Activated CD4-positive, alpha-beta memory T cell treated with anti-CD3 and anti-CD28 coated beads for 36 hours (primary cell): Measurements from ENCODE around the gene C12orf60. TPM values are rescaled to one million over a fixed set of nuclear protein-coding genes. Genes with fewer than 3 reads are reported as not detected.

ENCODE experiments used
- CTCF ChIA-PET: fragments of 350-600 bp; sonication (Branson Sonifier 250); formaldehyde crosslinking; loops from one replicate; lab custom pipeline; 2021; ENCODE audit warnings: antibody characterized with exemption, inconsistent platforms; lab: Charles Lee
- POLR2A ChIA-PET: fragments of 350-600 bp; sonication (Branson Sonifier 250); formaldehyde crosslinking; loops from one replicate; lab custom pipeline; 2021; ENCODE audit warnings: antibody characterized with exemption; lab: Charles Lee
- DNase-seq: peaks from one replicate; pipeline ENCODE4 v3.0.0-alpha.2; 2020
- H3K27ac Mint-ChIP-seq: one replicate; pipeline ENCODE4 v1.8.0; 2021; ENCODE audit warnings: mixed read lengths
- H3K27me3 Mint-ChIP-seq: one replicate; pipeline ENCODE4 v1.8.0; 2021; ENCODE audit warnings: mixed read lengths
- H3K36me3 Mint-ChIP-seq: one replicate; pipeline ENCODE4 v1.8.0; 2021; ENCODE audit warnings: mixed read lengths
- H3K4me1 Mint-ChIP-seq: one replicate; pipeline ENCODE4 v1.8.0; 2021; ENCODE audit warnings: low read depth, mixed read lengths
- H3K4me3 Mint-ChIP-seq: one replicate; pipeline ENCODE4 v1.8.0; 2021; ENCODE audit warnings: mild to moderate bottlenecking, mixed read lengths
- H3K9me3 Mint-ChIP-seq: one replicate; pipeline ENCODE4 v1.8.0; 2021; ENCODE audit warnings: mixed read lengths
- intact Hi-C: fragments of 100-400 bp; cut with micrococcal nuclease; formaldehyde crosslinking; loops from one replicate; pipeline ENCODE4 v1.15.1; 2023
- total RNA-seq, 2 experiments: library from RNA; stranded (reverse); gene quantifications; one replicate each; pipeline ENCODE4 v1.2.3, GENCODE V29; 2021

The C12orf60 gene
- total RNA-seq, 2 experiments from 2014 or later: 3.3 to 3.4 TPM

GRCh38 chr12:14779834-14780233 is 23.6 kb upstream of the C12orf60 start:
- Mint-ChIP-seq H3K4me3 (no peak overlapping the region), H3K4me1 (peaks cover 13% of the 10 kb centered on the region), H3K27ac (no peak overlapping the region), H3K36me3 (no peaks in the 10 kb centered on the region), H3K9me3 (no peaks in the 10 kb centered on the region), H3K27me3 (no peaks in the 10 kb centered on the region)
- CTCF ChIA-PET: no interaction called here
- POLR2A ChIA-PET: no interaction called here
- intact Hi-C loops: no loop called here
- no peak for DNase-seq

GRCh38 chr12:14780859-14781258 is 22.6 kb upstream of the C12orf60 start:
- ChIA-PET POLR2A (no interaction called here), CTCF (interaction anchor here (1.0 to 1.4 kb wide), 2 partner anchors 11 to 215 kb away, joined by 3 to 4 read pairs; no protein-coding TSS in a partner anchor)
- intact Hi-C loops: no loop called here
- DNase-seq: no peak
- no peaks in the 10 kb centered on the region for H3K27me3 Mint-ChIP-seq
- H3K27ac Mint-ChIP-seq: no peak overlapping the region
- no peak overlapping the region for H3K4me3 Mint-ChIP-seq
- peaks cover 1% of the 10 kb centered on the region for H3K36me3 Mint-ChIP-seq
- no peaks in the 10 kb centered on the region for H3K9me3 Mint-ChIP-seq
- H3K4me1 Mint-ChIP-seq: peaks cover 6% of the 10 kb centered on the region

- POLR2A ChIA-PET: interaction anchor here (0.5 to 3.4 kb wide), 2 partner anchors 11 to 13 kb away, joined by 4 to 14 read pairs; a partner anchor contains a TSS
- CTCF ChIA-PET: interaction anchor here (0.8 to 1.4 kb wide), 4 partner anchors 11 to 24 kb away, joined by 3 to 4 read pairs (median 4); no protein-coding TSS in a partner anchor
- no peak for DNase-seq
- no peaks in the 10 kb centered on the region for H3K27me3 Mint-ChIP-seq
- no peaks in the 10 kb centered on the region for H3K9me3 Mint-ChIP-seq
- no peak overlapping the region for H3K4me3 Mint-ChIP-seq
- H3K27ac Mint-ChIP-seq: no peak overlapping the region
- H3K36me3 Mint-ChIP-seq: peaks cover 2% of the 10 kb centered on the region
- intact Hi-C loops: no loop called here
- no peaks in the 10 kb centered on the region for H3K4me1 Mint-ChIP-seq
Observed at GRCh38 chr12:14781563-14781962, 21.9 kb upstream of the C12orf60 start.

GRCh38 chr12:14782756-14783155 is 20.7 kb upstream of the C12orf60 start:
- Mint-ChIP-seq H3K27me3 (no peaks in the 10 kb centered on the region), H3K4me1 (no peaks in the 10 kb centered on the region), H3K9me3 (no peaks in the 10 kb centered on the region), H3K27ac (no peak overlapping the region), H3K4me3 (no peak overlapping the region), H3K36me3 (peaks cover 10% of the 10 kb centered on the region)
- ChIA-PET POLR2A (interaction anchor here (3.4 kb wide), 1 partner anchor 12 kb away, joined by 14 read pairs; a partner anchor contains a TSS), CTCF (interaction anchor here (1.0 to 1.2 kb wide), 2 partner anchors 12 to 23 kb away, joined by 3 to 4 read pairs; no protein-coding TSS in a partner anchor)
- DNase-seq: no peak
- intact Hi-C loops: no loop called here

- ChIA-PET CTCF (interaction anchor here (0.6 to 1.5 kb wide), 2 partner anchors 9 to 16 kb away, joined by 3 to 4 read pairs; no protein-coding TSS in a partner anchor), POLR2A (interaction anchor here (1.1 to 3.4 kb wide), 2 partner anchors 11 to 14 kb away, joined by 3 to 14 read pairs; a partner anchor contains a TSS)
- intact Hi-C loops: no loop called here
- no peak overlapping the region for H3K4me3 Mint-ChIP-seq
- peaks cover 19% of the 10 kb centered on the region for H3K36me3 Mint-ChIP-seq
- H3K4me1 Mint-ChIP-seq: no peaks in the 10 kb centered on the region
- H3K9me3 Mint-ChIP-seq: no peaks in the 10 kb centered on the region
- H3K27ac Mint-ChIP-seq: no peak overlapping the region
- DNase-seq: no peak
- H3K27me3 Mint-ChIP-seq: no peaks in the 10 kb centered on the region
Observed at GRCh38 chr12:14784471-14784870, 19.0 kb upstream of the C12orf60 start.

- intact Hi-C loops: no loop called here
- CTCF ChIA-PET: no interaction called here
- no peaks in the 10 kb centered on the region for H3K4me1 Mint-ChIP-seq
Observed at GRCh38 chr12:14785568-14785967, 17.9 kb upstream of the C12orf60 start.

GRCh38 chr12:14795028-14795448 is 8.4 kb upstream of the C12orf60 start:
- intact Hi-C loops: no loop called here
- H3K36me3 Mint-ChIP-seq: peaks cover 64% of the 10 kb centered on the region
- peak overlapping the region; percentile 33 for H3K27ac Mint-ChIP-seq
- ChIA-PET POLR2A (interaction anchor here (0.7 to 1.1 kb wide), 2 partner anchors 19 to 25 kb away, joined by 3 to 4 read pairs; no protein-coding TSS in a partner anchor), CTCF (interaction anchor here (0.7 to 0.9 kb wide), 3 partner anchors 13 to 142 kb away, joined by 3 to 4 read pairs (median 3); no protein-coding TSS in a partner anchor)
- peaks cover 4% of the 10 kb centered on the region for H3K4me1 Mint-ChIP-seq
- no peak overlapping the region for H3K4me3 Mint-ChIP-seq
- H3K9me3 Mint-ChIP-seq: no peaks in the 10 kb centered on the region
- no peak for DNase-seq
- H3K27me3 Mint-ChIP-seq: no peaks in the 10 kb centered on the region

More at GRCh38 chr12:14785568-14785967, 17.9 kb upstream of the C12orf60 start:
- H3K9me3 Mint-ChIP-seq: no peaks in the 10 kb centered on the region
- H3K4me3 Mint-ChIP-seq: no peak overlapping the region
- no peak for DNase-seq
- H3K27ac Mint-ChIP-seq: no peak overlapping the region
- no peaks in the 10 kb centered on the region for H3K27me3 Mint-ChIP-seq
- peaks cover 30% of the 10 kb centered on the region for H3K36me3 Mint-ChIP-seq
- POLR2A ChIA-PET: interaction anchor here (1.7 kb wide), 1 partner anchor 17 kb away, joined by 3 read pairs; no protein-coding TSS in a partner anchor

- Mint-ChIP-seq H3K4me1 (peaks cover 35% of the 10 kb centered on the region), H3K36me3 (peaks cover 28% of the 10 kb centered on the region), H3K9me3 (no peaks in the 10 kb centered on the region), H3K4me3 (no peak overlapping the region), H3K27ac (no peak overlapping the region), H3K27me3 (no peaks in the 10 kb centered on the region)
- no peak for DNase-seq
- ChIA-PET POLR2A (interaction anchor here (0.8 to 4.8 kb wide), 8 partner anchors 16 to 410 kb away, joined by 3 to 95 read pairs (median 4); partner anchors contain the start of gene ARHGDIB), CTCF (interaction anchor here (0.6 to 4.2 kb wide), 9 partner anchors 9 to 467 kb away, joined by 3 to 33 read pairs (median 4); partner anchors contain the start of genes ARHGDIB and ERP27)
- intact Hi-C loops: no loop called here
Observed at GRCh38 chr12:14802247-14802646, 1.2 kb upstream of the C12orf60 start.

GRCh38 chr12:14802721-14803010 is 804 bp upstream of the C12orf60 start:
- Mint-ChIP-seq H3K4me3 (no peak overlapping the region), H3K9me3 (no peaks in the 10 kb centered on the region), H3K27ac (no peak overlapping the region), H3K27me3 (no peaks in the 10 kb centered on the region), H3K36me3 (peaks cover 23% of the 10 kb centered on the region), H3K4me1 (peaks cover 35% of the 10 kb centered on the region)
- no peak for DNase-seq
- ChIA-PET CTCF (interaction anchor here (0.8 to 4.2 kb wide), 12 partner anchors 9 to 195 kb away, joined by 3 to 33 read pairs (median 4); partner anchors contain the start of genes ARHGDIB and ERP27), POLR2A (interaction anchor here (0.5 to 4.8 kb wide), 10 partner anchors 10 to 410 kb away, joined by 3 to 95 read pairs (median 4); partner anchors contain the start of gene ARHGDIB)
- intact Hi-C loops: loop anchor here (1.0 kb wide), 5 partner anchors 22 to 159 kb away; partner anchors contain the start of gene ARHGDIB

GRCh38 chr12:14803830-14804160 is 325 bp downstream of the C12orf60 start:
- ChIA-PET CTCF (interaction anchor here (0.5 to 4.2 kb wide), 6 partner anchors 10 to 192 kb away, joined by 3 to 33 read pairs (median 9); a partner anchor contains a TSS), POLR2A (interaction anchor here (1.3 to 4.8 kb wide), 5 partner anchors 11 to 158 kb away, joined by 4 to 95 read pairs (median 6); partner anchors contain the start of gene ARHGDIB)
- no peaks in the 10 kb centered on the region for H3K27me3 Mint-ChIP-seq
- intact Hi-C loops: loop anchor here (1.0 kb wide), 5 partner anchors 21 to 158 kb away; partner anchors contain the start of gene ARHGDIB
- H3K4me3 Mint-ChIP-seq: no peak overlapping the region
- H3K4me1 Mint-ChIP-seq: peaks cover 35% of the 10 kb centered on the region
- no peak overlapping the region for H3K27ac Mint-ChIP-seq
- no peaks in the 10 kb centered on the region for H3K9me3 Mint-ChIP-seq
- H3K36me3 Mint-ChIP-seq: peaks cover 18% of the 10 kb centered on the region
- no peak for DNase-seq

- CTCF ChIA-PET: interaction anchor here (0.7 to 1.5 kb wide), 5 partner anchors 11 to 185 kb away, joined by 3 to 7 read pairs (median 3); no protein-coding TSS in a partner anchor
Observed at GRCh38 chr12:14810167-14810952, 6.9 kb downstream of the C12orf60 start.

More at GRCh38 chr12:14810167-14810952, 6.9 kb downstream of the C12orf60 start:
- no peaks in the 10 kb centered on the region for H3K27me3 Mint-ChIP-seq
- DNase-seq: no peak
- H3K27ac Mint-ChIP-seq: no peak overlapping the region
- H3K9me3 Mint-ChIP-seq: no peaks in the 10 kb centered on the region
- peaks cover 15% of the 10 kb centered on the region for H3K4me1 Mint-ChIP-seq
- intact Hi-C loops: no loop called here
- no peak overlapping the region for H3K4me3 Mint-ChIP-seq
- POLR2A ChIA-PET: no interaction called here
- no peaks in the 10 kb centered on the region for H3K36me3 Mint-ChIP-seq
